ENCODE data around the gene ARMH1.

ARMH1 gene

DNA sequence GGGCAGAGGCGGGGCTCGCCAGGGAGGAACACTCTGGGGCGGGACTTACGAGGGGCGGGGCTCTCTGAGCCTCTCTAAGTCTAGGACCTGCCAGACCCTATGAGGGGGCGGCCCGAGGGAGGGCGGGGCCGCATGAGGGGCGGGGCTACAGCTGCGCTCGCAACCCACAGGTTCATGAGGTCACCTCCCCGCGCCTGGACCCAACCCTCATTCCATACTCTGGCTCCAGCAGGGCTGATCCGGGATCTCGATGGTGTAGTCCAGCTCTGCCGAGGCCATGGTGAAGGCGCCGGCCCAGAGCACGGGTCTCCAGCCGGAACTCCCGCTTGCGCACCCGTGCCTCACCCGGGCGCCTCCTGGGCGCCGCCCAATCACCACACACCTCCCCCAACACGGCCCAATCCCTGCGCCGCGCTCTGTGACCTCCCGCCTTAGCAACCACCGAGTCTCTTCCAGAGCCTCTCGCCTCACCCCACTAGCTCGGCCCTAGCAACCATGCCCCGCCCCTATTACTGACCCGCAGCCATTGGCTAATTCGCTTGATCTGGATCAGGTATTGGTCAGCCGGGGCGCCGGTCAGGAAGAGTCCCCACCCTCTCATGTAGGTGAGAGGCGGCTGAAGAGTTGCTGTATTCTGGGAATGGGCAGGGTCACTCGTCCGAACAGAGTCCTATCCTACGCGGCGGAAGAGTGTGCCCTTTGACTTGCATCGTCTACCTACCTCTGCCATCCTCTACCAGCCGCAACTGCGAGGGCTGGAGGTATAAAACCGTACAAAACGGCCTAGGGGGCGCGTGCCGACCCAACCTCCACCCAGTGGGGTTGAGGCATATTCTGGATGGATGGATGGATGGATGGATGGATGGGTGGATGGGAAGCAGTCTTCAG is at the start of gene ARMH1, which contains the start of gene TMEM53 (continued):
- no peak for TF ChIP-seq HIC1 (tag by site-specific recombination; IDR thresholded peaks at IDR 0.05)
- TF ChIP-seq PATZ1 (tag by site-specific recombination; IDR thresholded peaks at IDR 0.05), result peak; percentile 90
- TF ChIP-seq ZNF426 (tag by site-specific recombination; IDR thresholded peaks at IDR 0.05), result no peak
- no peak for TF ChIP-seq ZNF558 (tag by site-specific recombination; IDR thresholded peaks at IDR 0.05)
- no peak for TF ChIP-seq ZFP41 (tag by site-specific recombination; IDR thresholded peaks at IDR 0.05; ENCODE audit: borderline replicate concordance)
- no peak for TF ChIP-seq ZNF354C (tag by site-specific recombination; IDR thresholded peaks at IDR 0.05; ENCODE audit: borderline replicate concordance, low read depth)
- peak; percentile 88 for TF ChIP-seq KLF16 (tag by site-specific recombination; IDR thresholded peaks at IDR 0.05)
- TF ChIP-seq, protein P1, sequence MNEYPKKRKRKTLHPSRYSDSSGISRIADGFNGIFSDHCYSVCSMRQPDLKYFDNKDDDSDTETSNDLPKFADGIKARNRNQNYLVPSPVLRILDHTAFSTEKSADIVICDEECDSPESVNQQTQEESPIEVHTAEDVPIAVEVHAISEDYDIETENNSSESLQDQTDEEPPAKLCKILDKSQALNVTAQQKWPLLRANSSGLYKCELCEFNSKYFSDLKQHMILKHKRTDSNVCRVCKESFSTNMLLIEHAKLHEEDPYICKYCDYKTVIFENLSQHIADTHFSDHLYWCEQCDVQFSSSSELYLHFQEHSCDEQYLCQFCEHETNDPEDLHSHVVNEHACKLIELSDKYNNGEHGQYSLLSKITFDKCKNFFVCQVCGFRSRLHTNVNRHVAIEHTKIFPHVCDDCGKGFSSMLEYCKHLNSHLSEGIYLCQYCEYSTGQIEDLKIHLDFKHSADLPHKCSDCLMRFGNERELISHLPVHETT (tag by site-specific recombination; IDR thresholded peaks at IDR 0.05), result no peak
- TF ChIP-seq ZNF561 (tag by site-specific recombination; IDR thresholded peaks at IDR 0.05; ENCODE audit: borderline replicate concordance), result no peak
- TF ChIP-seq YY1 (tag by site-specific recombination; IDR thresholded peaks at IDR 0.05), result no peak
- TF ChIP-seq KLF9 (tag by site-specific recombination; IDR thresholded peaks at IDR 0.05; ENCODE audit: low read depth), result peak; percentile 96
- TF ChIP-seq ZNF792 (tag by site-specific recombination; IDR thresholded peaks at IDR 0.05), result no peak
- TF ChIP-seq, protein P2, sequence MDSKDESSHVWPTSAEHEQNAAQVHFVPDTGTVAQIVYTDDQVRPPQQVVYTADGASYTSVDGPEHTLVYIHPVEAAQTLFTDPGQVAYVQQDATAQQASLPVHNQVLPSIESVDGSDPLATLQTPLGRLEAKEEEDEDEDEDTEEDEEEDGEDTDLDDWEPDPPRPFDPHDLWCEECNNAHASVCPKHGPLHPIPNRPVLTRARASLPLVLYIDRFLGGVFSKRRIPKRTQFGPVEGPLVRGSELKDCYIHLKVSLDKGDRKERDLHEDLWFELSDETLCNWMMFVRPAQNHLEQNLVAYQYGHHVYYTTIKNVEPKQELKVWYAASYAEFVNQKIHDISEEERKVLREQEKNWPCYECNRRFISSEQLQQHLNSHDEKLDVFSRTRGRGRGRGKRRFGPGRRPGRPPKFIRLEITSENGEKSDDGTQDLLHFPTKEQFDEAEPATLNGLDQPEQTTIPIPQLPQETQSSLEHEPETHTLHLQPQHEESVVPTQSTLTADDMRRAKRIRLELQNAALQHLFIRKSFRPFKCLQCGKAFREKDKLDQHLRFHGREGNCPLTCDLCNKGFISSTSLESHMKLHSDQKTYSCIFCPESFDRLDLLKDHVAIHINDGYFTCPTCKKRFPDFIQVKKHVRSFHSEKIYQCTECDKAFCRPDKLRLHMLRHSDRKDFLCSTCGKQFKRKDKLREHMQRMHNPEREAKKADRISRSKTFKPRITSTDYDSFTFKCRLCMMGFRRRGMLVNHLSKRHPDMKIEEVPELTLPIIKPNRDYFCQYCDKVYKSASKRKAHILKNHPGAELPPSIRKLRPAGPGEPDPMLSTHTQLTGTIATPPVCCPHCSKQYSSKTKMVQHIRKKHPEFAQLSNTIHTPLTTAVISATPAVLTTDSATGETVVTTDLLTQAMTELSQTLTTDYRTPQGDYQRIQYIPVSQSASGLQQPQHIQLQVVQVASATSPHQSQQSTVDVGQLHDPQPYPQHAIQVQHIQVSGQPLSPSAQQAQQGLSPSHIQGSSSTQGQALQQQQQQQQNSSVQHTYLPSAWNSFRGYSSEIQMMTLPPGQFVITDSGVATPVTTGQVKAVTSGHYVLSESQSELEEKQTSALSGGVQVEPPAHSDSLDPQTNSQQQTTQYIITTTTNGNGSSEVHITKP (tag by site-specific recombination; IDR thresholded peaks at IDR 0.05), result peak; percentile 78; the same call in 1 of the 2 replicates
- TF ChIP-seq ZNF510 (tag by site-specific recombination; IDR thresholded peaks at IDR 0.05; ENCODE audit: insufficient replicate concordance), result no peak
- peak; percentile 63 for TF ChIP-seq SP7 (tag by site-specific recombination; IDR thresholded peaks at IDR 0.05)
- TF ChIP-seq TRIM28 (IDR thresholded peaks at IDR 0.05; ENCODE audit: borderline replicate concordance, low read length), result no peak
- no peak for TF ChIP-seq ZNF184 (tag by site-specific recombination; IDR thresholded peaks at IDR 0.05)
- TF ChIP-seq HOXA7 (CRISPR knock-in tag; IDR thresholded peaks at IDR 0.05; ENCODE audit: borderline replicate concordance), result no peak
- TF ChIP-seq ZNF707 (tag by site-specific recombination; IDR thresholded peaks at IDR 0.05), result no peak
- TF ChIP-seq ZNF785 (tag by site-specific recombination; IDR thresholded peaks at IDR 0.05), result no peak
- no peak for TF ChIP-seq ZNF423 (tag by site-specific recombination; IDR thresholded peaks at IDR 0.05)
- TF ChIP-seq ZNF223 (tag by site-specific recombination; IDR thresholded peaks at IDR 0.05), result no peak
- peak; percentile 95 for TF ChIP-seq KLF8 (tag by site-specific recombination; IDR thresholded peaks at IDR 0.05)
- no peak for TF ChIP-seq ZNF221 (tag by site-specific recombination; IDR thresholded peaks at IDR 0.05; ENCODE audit: borderline replicate concordance)
- peak; percentile 97 for TF ChIP-seq SP3 (tag by site-specific recombination; IDR thresholded peaks at IDR 0.05)
- no peak for TF ChIP-seq ZNF174 (tag by site-specific recombination; IDR thresholded peaks at IDR 0.05)
- peak; percentile 86 for TF ChIP-seq KLF10 (tag by site-specific recombination; IDR thresholded peaks at IDR 0.05)

Data from HEK293 (cell line).